Epithelial cell of esophagus (primary cell): ENCODE measurements around the gene IL19.

Experiments used
- DNase-seq: peaks from one replicate; pipeline ENCODE4 v3.0.0; 2010; ENCODE audit warnings: low read depth
- H3K4me3 ChIP-seq: 2 replicates; pipeline ENCODE4 v1.5.1; 2011; ENCODE audit warnings: mild to moderate bottlenecking, low read length, control low read depth
- CTCF ChIP-seq: IDR thresholded peaks from 2 replicates; pipeline ENCODE4 v1.5.1; 2011; ENCODE audit warnings: low read depth, mild to moderate bottlenecking, low read length, control low read depth, inconsistent platforms; ENCODE audit not compliant: insufficient read depth; ENCODE audit errors: missing control alignments

IL19 gene

GRCh38 chr1:206823727-206824126 is 53.2 kb downstream of the IL19 start:
- no peak overlapping the region for H3K4me3 ChIP-seq
- DNase-seq, result no peak
- no peak for TF ChIP-seq CTCF

- no peak for DNase-seq
- H3K4me3 ChIP-seq, result no peak overlapping the region
- no peak for TF ChIP-seq CTCF
These were observed 53.8 kb downstream of the IL19 start for GRCh38 chr1:206824331-206824730.

- no peak for TF ChIP-seq CTCF
- H3K4me3 ChIP-seq, result no peak overlapping the region
- DNase-seq, result peak; percentile 58
These were observed 55.8 kb downstream of the IL19 start for GRCh38 chr1:206826394-206826793.

GRCh38 chr1:206828061-206828460 is 57.5 kb downstream of the IL19 start:
- no peak for TF ChIP-seq CTCF
- no peak for DNase-seq
- no peak overlapping the region for H3K4me3 ChIP-seq

- TF ChIP-seq CTCF, result peak; percentile 40
- peak; percentile 20 for DNase-seq
- H3K4me3 ChIP-seq, result no peak overlapping the region
These were observed 58.2 kb downstream of the IL19 start for GRCh38 chr1:206828765-206829164.

GRCh38 chr1:206829282-206829681 is 58.7 kb downstream of the IL19 start:
- no peak overlapping the region for H3K4me3 ChIP-seq
- TF ChIP-seq CTCF, result no peak
- DNase-seq, result no peak

GRCh38 chr1:206829875-206830274 is 59.3 kb downstream of the IL19 start:
- peak; percentile 46 for DNase-seq
- no peak overlapping the region for H3K4me3 ChIP-seq
- TF ChIP-seq CTCF, result no peak
